ENCODE results near the gene PYCARD.

The PYCARD gene

DNA sequence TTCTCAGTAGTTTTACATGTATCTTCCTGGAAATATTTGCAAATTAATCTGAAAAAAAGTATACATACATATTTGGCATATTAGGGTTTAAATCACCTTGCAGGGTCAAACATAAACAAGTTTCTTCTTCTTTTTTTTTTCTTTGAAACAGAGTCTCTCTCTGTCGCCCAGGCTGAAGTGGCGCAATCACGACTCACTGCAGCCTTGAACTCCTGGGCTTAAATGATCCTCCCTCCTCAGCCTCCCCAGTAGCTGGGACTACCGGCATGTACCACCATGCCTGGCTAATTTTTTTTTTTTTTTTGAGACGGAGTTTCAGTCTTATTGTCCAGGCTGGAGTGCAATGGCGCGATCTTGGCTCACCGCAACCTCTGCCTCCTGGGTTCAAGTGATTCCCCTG lies 35.2 kb downstream of the PYCARD start:
- no peak for DNase-seq

DNA sequence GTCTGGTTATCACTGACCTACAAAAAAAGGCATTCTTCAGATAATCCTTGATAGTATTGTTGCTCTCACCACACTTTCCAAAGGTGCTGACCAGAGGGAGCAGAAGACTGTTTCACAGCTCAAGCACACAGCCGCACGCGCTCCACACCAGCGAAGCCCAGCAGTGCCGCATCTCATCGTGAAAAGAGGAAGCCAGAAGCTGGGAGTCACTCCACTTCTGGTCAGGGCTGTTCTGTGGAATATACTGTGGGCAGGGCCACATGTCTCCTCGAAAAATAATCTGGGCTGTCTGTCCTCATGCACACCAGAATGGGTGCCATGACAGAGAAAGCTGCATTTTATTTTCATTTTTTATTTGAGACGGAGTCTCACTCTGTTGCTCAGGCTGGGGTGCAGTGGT lies 45.4 kb downstream of the PYCARD start:
- DNase-seq: no peak

All from nucleus accumbens (tissue), 56 donors.